GM19467 (cell line): ENCODE measurements around the gene DPP10.
"Not testable (repeated sequence)": the region's sequence is repeated elsewhere in the genome, so short reads cannot be mapped to it uniquely, and the experiment has no call there.

Experiments used
- ATAC-seq: cut with Tn5 transposase; IDR thresholded peaks from one replicate; pipeline ENCODE4 v1.9.1; 2021; ENCODE audit warnings: mild to moderate bottlenecking, moderate library complexity; ENCODE audit not compliant: unreplicated experiment

Gene DPP10

GRCh38 chr2:114507744-114508143 is 65.3 kb downstream of the DPP10 start:
- ATAC-seq: no peak

DNA sequence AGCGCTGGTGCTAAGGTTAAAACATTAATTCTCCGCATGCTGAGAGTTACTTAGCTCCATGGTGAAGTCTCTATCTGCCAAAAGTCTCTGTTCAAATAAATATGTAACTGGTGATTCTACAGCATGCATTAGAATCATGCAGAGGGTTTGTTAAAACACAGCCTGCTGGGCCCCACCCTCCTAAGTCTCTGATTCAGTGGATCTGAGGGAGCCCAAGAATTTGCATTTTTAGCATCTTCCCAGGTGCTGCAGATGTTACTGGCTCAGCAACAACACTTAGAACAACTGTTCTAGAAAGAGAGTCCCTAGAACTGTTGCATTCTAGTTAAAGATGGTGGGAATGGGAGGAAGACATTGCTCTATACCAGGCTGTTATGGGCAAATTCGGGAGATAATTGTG is 73.4 kb downstream of the DPP10 start:
- no peak for ATAC-seq

GRCh38 chr2:114517580-114517979 is 75.1 kb downstream of the DPP10 start:
- ATAC-seq: no peak

GRCh38 chr2:114518738-114519137 is 76.3 kb downstream of the DPP10 start:
- ATAC-seq: no peak

GRCh38 chr2:114522612-114523011 is 80.2 kb downstream of the DPP10 start:
- ATAC-seq: not testable (repeated sequence)

- no peak for ATAC-seq
Observed at GRCh38 chr2:114525955-114526354, 83.5 kb downstream of the DPP10 start.

GRCh38 chr2:114526841-114527240 is 84.4 kb downstream of the DPP10 start:
- ATAC-seq: no peak

- ATAC-seq: no peak
Observed at GRCh38 chr2:114527330-114527983, 85.0 kb downstream of the DPP10 start.

GRCh38 chr2:114534116-114535084 is 92.0 kb downstream of the DPP10 start:
- ATAC-seq: no peak

DNA sequence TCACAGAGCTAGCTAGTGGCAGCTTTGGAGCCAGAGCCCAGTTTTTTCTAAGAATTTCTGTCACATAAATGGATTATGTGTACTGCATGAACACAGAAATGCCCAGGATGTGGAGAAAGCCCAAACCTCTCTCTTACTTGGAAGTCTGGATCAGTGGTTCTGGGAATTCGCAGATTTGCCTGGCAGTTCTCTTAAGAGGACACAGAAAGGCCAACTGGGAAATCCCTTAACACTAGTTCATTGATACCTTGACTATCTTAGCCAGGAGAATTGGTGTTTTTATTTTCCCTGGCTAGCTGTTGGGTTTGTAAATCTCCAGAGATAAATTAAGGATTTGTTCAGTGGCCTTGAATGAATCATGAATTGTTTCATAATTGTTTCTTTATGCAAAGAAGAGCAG is 95.3 kb downstream of the DPP10 start:
- no peak for ATAC-seq

DNA sequence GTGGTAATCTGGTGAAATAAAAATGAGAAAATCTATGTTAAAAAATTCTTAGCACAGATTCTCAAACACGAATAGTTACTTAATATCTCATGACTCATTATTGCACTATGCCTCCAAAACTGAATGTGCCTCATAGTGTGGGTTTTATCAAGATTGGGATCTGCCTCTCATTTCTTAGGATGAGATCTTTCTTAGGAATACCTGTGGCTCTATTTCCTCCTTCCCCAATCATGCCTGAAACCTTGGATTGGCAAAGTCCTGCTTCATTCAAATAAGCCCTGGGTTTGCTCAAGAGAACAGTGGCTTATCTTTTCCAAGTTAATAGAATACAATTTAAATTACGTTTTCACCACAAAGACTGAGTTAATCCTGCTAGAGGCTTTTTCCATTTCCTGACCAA is 100.3 kb downstream of the DPP10 start:
- no peak for ATAC-seq

DNA sequence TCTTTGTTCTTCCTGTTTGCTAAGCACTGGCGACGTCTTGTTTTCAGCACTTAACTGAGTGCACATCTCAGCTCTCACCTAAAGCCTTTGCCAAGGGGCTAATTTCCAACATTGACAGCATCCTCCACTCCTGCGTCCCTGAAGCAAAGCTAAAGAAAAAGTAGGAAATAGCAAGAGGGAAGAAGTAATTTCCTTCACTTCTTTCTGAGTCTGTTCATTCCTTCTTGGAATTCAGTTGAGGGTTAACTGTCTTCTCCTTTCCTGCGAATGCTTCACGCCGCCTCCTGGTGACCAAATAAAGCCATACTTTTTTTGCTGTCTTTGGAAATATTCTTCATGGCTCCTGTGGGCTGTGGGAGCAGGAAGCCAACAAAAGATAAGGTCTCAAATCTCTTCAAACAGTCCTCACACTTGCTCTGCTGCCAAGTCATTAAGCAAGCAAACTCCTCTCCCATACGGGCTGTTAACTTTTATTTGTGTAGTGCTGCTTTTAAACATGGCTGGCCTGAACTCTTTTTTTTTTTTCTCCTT is 100.9 kb downstream of the DPP10 start:
- no peak for ATAC-seq

DNA sequence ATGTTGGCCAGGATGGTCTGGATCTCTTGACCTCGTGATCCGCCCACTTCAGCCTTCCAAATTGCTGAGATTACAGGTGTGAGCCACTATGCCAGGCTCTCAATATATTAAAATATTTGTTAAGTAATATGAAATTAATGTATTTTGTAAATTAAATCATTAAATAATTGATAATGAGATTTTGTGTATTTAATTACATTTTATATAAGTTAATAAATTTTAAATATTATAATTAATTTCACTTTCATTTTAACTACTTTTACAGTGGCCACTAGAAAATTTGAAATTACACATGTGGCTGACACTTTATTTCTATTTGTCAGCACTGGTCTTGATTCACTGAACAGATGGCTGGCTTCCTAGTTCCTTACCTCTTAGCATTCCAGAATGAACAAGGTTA is 102.6 kb downstream of the DPP10 start:
- ATAC-seq: no peak

DNA sequence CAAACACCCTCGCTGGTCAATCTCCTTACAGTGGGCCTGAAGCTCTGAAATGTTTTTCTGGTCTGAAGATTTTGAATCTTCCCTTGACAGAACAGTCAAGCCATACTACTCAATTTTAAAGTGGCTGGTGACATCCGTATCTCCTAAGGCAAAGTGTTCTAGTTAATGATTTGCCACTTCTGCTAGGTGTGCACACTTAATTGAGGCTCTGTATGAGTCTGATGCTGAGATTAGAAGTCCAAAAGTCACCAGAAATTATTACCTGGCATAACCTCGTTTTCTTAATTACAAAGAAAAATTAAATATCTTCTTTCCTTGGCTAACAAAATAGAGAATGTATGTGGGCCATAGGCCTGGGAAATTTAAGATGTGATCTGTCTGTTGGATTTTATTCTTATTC is 104.1 kb downstream of the DPP10 start:
- ATAC-seq: no peak

DNA sequence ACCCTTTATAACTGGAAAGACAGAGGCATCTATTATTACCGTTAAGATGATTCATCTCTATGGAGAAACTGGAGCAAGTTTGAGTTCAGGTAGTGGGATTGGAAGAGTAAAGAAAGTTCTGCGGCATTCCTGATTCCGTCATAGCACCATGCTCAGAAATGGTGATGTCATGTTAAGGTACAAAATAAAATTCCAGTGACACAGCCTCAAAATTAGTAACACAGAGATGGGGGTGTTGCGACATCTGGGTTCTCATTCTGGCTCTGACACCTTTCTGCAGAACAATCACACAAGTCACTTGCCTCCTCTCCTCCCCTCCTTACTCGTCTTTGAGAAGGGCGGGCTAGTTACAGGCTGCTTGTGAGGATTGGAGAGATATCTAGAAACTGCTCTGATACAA is 105.7 kb downstream of the DPP10 start:
- no peak for ATAC-seq

GRCh38 chr2:114550364-114550763 is 107.9 kb downstream of the DPP10 start:
- ATAC-seq: no peak

- no peak for ATAC-seq
Observed at GRCh38 chr2:114550895-114551793, 108.7 kb downstream of the DPP10 start.

DNA sequence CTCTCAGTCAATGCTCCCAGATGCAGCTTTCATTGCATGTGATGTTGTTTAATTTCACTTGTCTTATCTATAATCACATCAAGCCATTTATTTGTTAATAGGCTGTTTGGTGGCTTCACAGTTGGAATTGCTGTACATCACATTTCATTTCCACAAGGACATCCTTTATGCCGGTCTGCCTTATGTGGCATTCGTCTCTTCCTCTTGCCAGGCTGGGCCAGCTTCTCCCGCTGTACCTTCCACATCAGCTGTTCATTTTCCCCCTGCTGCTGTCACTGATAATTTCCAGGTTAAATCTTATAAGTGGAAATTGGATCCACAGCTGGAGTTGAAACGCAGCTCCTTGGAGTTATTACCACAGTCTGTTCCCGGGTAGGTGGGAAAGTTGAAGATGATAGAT is 110.6 kb downstream of the DPP10 start:
- no peak for ATAC-seq

- no peak for ATAC-seq
Observed at GRCh38 chr2:114569166-114569565, 126.7 kb downstream of the DPP10 start.

DNA sequence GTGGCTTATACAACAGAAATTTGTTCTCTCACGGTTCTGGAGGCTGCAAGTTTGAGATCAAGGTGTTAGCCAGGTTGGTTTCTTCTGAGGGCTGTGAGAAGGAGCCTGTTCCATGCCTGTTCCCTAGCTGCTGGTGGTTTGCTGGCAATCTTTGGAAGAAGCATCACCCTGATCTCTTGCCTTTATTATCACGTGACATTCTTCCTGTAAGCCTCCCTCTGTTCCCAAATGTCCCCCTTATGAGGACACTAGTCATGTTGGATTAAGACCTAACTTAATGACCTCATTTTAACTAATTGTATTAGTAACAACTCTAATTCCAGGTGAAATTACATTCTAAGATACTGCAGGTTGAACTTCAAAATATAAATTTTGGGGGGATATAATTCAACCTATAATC is 135.2 kb downstream of the DPP10 start:
- no peak for ATAC-seq

DNA sequence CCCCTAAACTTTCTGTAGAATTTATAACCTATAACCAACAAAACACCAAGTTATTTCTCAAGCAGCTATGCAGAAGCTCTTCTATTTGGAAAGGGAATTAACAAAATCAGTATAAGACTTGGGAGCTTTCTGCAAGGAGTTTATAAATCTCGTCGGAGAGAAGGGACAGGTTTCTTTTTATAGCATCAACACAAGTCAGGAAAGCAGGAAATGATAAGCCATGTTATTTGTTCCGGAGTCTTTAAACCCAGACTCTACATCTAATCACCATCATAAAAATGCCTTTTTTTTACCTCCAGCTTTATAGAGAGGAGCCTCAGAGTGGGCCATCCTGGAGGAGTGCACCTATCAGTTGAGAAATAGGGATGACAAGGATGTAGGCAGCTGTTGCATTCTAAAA is 137.1 kb downstream of the DPP10 start:
- ATAC-seq: no peak
